Activated CD4-positive, alpha-beta T cell treated with anti-CD3 and anti-CD28 coated beads for 1 hour (primary cell): ENCODE data around the gene NDUFAF4.
"Not testable (repeated sequence)": the region's sequence is repeated elsewhere in the genome, so short reads cannot be mapped to it uniquely, and the experiment has no call there.

Experiments used
- DNase-seq: peaks from one replicate; pipeline ENCODE4 v3.0.0-alpha.2; 2020

The NDUFAF4 gene

GRCh38 chr6:96898241-96898851 lies 655 bp upstream of the NDUFAF4 start:
- DNase-seq, result no peak

- DNase-seq, result no peak
Measured at GRCh38 chr6:96889146-96889545, 8.5 kb downstream of the NDUFAF4 start.

- no peak for DNase-seq
Measured at GRCh38 chr6:96888745-96889144, 8.9 kb downstream of the NDUFAF4 start.

- no peak for DNase-seq
Measured at GRCh38 chr6:96886519-96886918, 11.2 kb downstream of the NDUFAF4 start.

- not testable (repeated sequence) for DNase-seq
Measured at GRCh38 chr6:96885187-96885631, 12.5 kb downstream of the NDUFAF4 start.

- no peak for DNase-seq
Measured at GRCh38 chr6:96878143-96878542, 19.5 kb downstream of the NDUFAF4 start.

- no peak for DNase-seq
Measured at GRCh38 chr6:96876886-96877545, 20.7 kb downstream of the NDUFAF4 start.

- DNase-seq, result no peak
Measured at GRCh38 chr6:96872976-96873375, 24.7 kb downstream of the NDUFAF4 start.

GRCh38 chr6:96865055-96865405 lies 32.7 kb downstream of the NDUFAF4 start:
- no peak for DNase-seq

GRCh38 chr6:96864216-96865054 lies 33.3 kb downstream of the NDUFAF4 start:
- no peak for DNase-seq

- no peak for DNase-seq
Measured at GRCh38 chr6:96862560-96862959, 35.1 kb downstream of the NDUFAF4 start.

- DNase-seq, result no peak
Measured at GRCh38 chr6:96861588-96861987, 36.1 kb downstream of the NDUFAF4 start.

- DNase-seq, result no peak
Measured at GRCh38 chr6:96856856-96857255, 40.8 kb downstream of the NDUFAF4 start.

GRCh38 chr6:96853083-96853482 lies 44.6 kb downstream of the NDUFAF4 start:
- no peak for DNase-seq

- no peak for DNase-seq
Measured at GRCh38 chr6:96852605-96853004, 45.1 kb downstream of the NDUFAF4 start.

- DNase-seq, result no peak
Measured at GRCh38 chr6:96851858-96852257, 45.8 kb downstream of the NDUFAF4 start.

- no peak for DNase-seq
Measured at GRCh38 chr6:96849615-96850014, 48.1 kb downstream of the NDUFAF4 start.

GRCh38 chr6:96844530-96844929 lies 53.2 kb downstream of the NDUFAF4 start:
- DNase-seq, result no peak

- DNase-seq, result no peak
Measured at GRCh38 chr6:96841345-96841744, 56.3 kb downstream of the NDUFAF4 start.
